ENCODE data around the gene YJEFN3. TPM values are rescaled to one million over a fixed set of nuclear protein-coding genes. Genes with fewer than 3 reads are reported as not detected.

Gene YJEFN3
- total RNA-seq, 4 donors from 2014 or later, result 0.18 to 0.31 TPM; not detected in 2

DNA sequence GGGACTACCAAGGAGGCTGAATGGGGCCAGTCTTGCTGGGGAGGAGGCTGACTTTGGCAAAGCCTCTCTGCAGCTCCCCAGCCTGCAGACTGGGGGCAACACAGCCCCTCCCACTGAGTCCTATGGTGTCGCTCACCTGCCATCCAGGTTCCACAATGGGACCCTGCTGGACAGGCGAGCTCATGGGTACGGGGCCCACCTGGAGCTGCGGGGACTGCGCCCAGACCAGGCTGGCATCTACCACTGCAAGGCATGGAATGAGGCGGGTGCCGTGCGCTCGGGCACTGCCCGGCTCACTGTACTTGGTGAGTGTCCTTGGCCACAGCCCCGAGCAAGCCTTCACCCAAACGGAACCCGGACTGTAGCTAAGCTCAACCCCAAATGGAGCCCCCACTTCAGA is 14.4 kb downstream of the YJEFN3 start:
- Histone ChIP-seq H3K4me1 (peaks cover 0 to 7% of the 10 kb centered on the region in 2 donors), H3K27ac (no peak overlapping the region), H3K9me3 (no peaks in the 10 kb centered on the region), H3K27me3 (peaks cover 48 to 62% (median 55%) of the 10 kb centered on the region in 3 donors), H3K4me3 (no peak overlapping the region), H3K36me3 (no peaks in the 10 kb centered on the region)
- TF ChIP-seq POLR2A (IDR thresholded peaks at IDR 0.05), result no peak
- no peak for TF ChIP-seq CTCF (IDR thresholded peaks at IDR 0.05 in 4 of 5, conservative IDR thresholded peaks at IDR 0.05 in 1 of 5)
- no peak for ATAC-seq
- in situ Hi-C loops (cut with MboI; ENCODE audit: low sequenced_read_pairs in 4 of 4) (loop anchor here in 3 of 4 donors (25.0 kb wide), 2 partner anchors 394 to 419 kb away; no protein-coding TSS in a partner anchor), intact Hi-C loops (cut with DNase I; ENCODE audit: low total_unique reads) (no loop called here)
- no peak for DNase-seq

GRCh38 chr19:19543640-19544039 is 14.9 kb downstream of the YJEFN3 start:
- Histone ChIP-seq H3K9me3 (no peaks in the 10 kb centered on the region), H3K4me1 (peaks cover 0 to 1% of the 10 kb centered on the region in 2 donors), H3K27ac (no peak overlapping the region), H3K4me3 (no peak overlapping the region), H3K27me3 (peaks cover 45 to 62% (median 54%) of the 10 kb centered on the region in 3 donors), H3K36me3 (no peaks in the 10 kb centered on the region)
- ATAC-seq (no peak), DNase-seq (no peak)
- TF ChIP-seq CTCF (IDR thresholded peaks at IDR 0.05 in 4 of 5, conservative IDR thresholded peaks at IDR 0.05 in 1 of 5), result no peak
- in situ Hi-C loops (cut with MboI; ENCODE audit: low sequenced_read_pairs in 4 of 4) (loop anchor here in 3 of 4 donors (25.0 kb wide), 2 partner anchors 394 to 419 kb away; no protein-coding TSS in a partner anchor), intact Hi-C loops (cut with DNase I; ENCODE audit: low total_unique reads) (no loop called here)

DNA sequence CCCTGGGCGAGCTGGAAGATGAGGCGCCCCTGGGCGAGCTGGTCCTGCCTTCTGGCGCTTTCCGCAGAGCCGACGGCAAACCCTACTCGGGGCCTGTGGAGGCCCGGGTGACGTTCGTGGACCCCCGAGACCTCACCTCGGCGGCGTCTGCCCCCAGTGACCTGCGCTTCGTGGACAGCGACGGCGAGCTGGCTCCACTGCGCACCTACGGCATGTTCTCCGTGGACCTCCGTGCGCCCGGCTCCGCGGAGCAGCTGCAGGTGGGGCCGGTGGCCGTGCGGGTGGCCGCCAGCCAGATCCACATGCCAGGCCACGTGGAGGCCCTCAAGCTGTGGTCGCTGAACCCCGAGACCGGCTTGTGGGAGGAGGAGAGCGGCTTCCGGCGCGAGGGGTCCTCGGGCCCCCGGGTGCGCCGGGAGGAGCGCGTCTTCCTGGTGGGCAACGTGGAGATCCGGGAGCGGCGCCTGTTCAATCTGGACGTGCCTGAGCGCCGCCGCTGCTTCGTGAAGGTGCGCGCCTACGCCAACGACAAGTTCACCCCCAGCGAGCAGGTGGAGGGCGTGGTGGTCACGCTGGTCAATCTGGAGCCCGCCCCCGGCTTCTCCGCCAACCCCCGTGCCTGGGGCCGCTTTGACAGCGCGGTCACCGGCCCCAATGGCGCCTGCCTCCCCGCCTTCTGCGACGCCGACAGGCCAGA is 15.7 kb downstream of the YJEFN3 start:
- DNase-seq (no peak), ATAC-seq (no peak)
- H3K36me3 ChIP-seq, result no peaks in the 10 kb centered on the region
- H3K27me3 ChIP-seq, result peaks cover 46 to 64% (median 50%) of the 10 kb centered on the region in 3 donors
- intact Hi-C loops (cut with DNase I; ENCODE audit: low total_unique reads) (no loop called here), in situ Hi-C loops (cut with MboI; ENCODE audit: low sequenced_read_pairs in 4 of 4) (loop anchor here in 3 of 4 donors (25.0 kb wide), 2 partner anchors 393 to 418 kb away; no protein-coding TSS in a partner anchor)
- TF ChIP-seq POLR2A (IDR thresholded peaks at IDR 0.05), result no peak
- no peaks in the 10 kb centered on the region for H3K4me1 ChIP-seq
- H3K27ac ChIP-seq, result no peak overlapping the region
- H3K9me3 ChIP-seq, result no peaks in the 10 kb centered on the region
- no peak overlapping the region for H3K4me3 ChIP-seq

DNA sequence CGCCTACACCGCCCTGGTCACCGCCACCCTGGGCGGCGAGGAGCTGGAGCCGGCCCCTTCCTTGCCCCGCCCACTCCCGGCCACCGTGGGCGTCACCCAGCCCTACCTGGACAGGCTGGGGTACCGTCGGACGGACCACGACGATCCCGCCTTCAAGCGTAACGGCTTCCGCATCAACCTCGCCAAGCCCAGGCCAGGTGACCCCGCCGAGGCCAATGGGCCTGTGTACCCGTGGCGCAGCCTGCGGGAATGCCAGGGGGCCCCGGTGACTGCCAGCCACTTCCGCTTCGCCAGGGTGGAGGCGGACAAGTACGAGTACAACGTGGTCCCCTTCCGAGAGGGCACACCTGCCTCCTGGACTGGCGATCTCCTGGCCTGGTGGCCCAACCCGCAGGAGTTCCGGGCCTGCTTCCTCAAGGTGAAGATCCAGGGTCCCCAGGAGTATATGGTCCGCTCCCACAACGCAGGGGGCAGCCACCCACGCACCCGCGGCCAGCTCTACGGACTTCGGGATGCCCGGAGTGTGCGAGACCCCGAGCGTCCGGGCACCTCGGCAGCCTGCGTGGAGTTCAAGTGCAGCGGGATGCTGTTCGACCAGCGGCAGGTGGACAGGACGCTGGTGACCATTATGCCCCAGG is 16.4 kb downstream of the YJEFN3 start:
- intact Hi-C loops (cut with DNase I; ENCODE audit: low total_unique reads) (no loop called here), in situ Hi-C loops (cut with MboI; ENCODE audit: low sequenced_read_pairs in 4 of 4) (loop anchor here in 3 of 4 donors (25.0 kb wide), 2 partner anchors 392 to 417 kb away; no protein-coding TSS in a partner anchor)
- peaks cover 46 to 60% (median 49%) of the 10 kb centered on the region in 3 donors for H3K27me3 ChIP-seq
- no peak overlapping the region for H3K27ac ChIP-seq
- no peaks in the 10 kb centered on the region for H3K9me3 ChIP-seq
- H3K4me1 ChIP-seq, result no peaks in the 10 kb centered on the region
- TF ChIP-seq CTCF (IDR thresholded peaks at IDR 0.05 in 4 of 5, conservative IDR thresholded peaks at IDR 0.05 in 1 of 5) (no peak), POLR2A (IDR thresholded peaks at IDR 0.05) (no peak)
- no peak overlapping the region for H3K4me3 ChIP-seq
- DNase-seq (no peak), ATAC-seq (no peak)
- no peaks in the 10 kb centered on the region for H3K36me3 ChIP-seq

DNA sequence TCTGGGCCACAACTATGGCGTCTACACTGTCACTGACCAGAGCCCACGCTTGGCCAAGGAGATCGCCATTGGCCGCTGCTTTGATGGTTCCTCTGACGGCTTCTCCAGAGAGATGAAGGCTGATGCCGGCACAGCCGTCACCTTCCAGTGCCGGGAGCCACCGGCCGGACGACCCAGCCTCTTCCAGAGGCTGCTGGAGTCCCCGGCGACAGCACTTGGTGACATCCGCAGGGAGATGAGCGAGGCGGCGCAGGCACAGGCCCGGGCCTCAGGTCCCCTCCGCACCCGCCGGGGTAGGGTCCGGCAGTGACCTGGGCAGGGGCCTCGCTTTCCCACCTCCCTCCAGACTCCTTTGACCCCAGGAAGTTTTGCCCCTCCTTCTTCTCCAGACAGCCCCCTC is 17.0 kb downstream of the YJEFN3 start:
- TF ChIP-seq CTCF (IDR thresholded peaks at IDR 0.05 in 4 of 5, conservative IDR thresholded peaks at IDR 0.05 in 1 of 5) (no peak), POLR2A (IDR thresholded peaks at IDR 0.05) (no peak)
- H3K9me3 ChIP-seq, result no peaks in the 10 kb centered on the region
- H3K27ac ChIP-seq, result no peak overlapping the region
- ATAC-seq, result no peak
- in situ Hi-C loops (cut with MboI; ENCODE audit: low sequenced_read_pairs in 4 of 4), result loop anchor here in 3 of 4 donors (25.0 kb wide), 2 partner anchors 392 to 417 kb away; no protein-coding TSS in a partner anchor
- no peaks in the 10 kb centered on the region for H3K36me3 ChIP-seq
- no peak for DNase-seq
- intact Hi-C loops (cut with DNase I; ENCODE audit: low total_unique reads), result no loop called here
- H3K4me1 ChIP-seq, result no peaks in the 10 kb centered on the region
- peaks cover 43 to 53% (median 44%) of the 10 kb centered on the region in 3 donors for H3K27me3 ChIP-seq
- H3K4me3 ChIP-seq, result no peak overlapping the region
